B cell (primary cell): ENCODE data around the gene TMEM253. TPM values are rescaled to one million over a fixed set of nuclear protein-coding genes. Genes with fewer than 3 reads are reported as not detected.

Experiments
- ATAC-seq: fragments of 200-7000 bp; cut with Tn5 transposase; one replicate; pipeline ENCODE4 v1.10.0; 2021; ENCODE audit warnings: low read depth, mild to moderate bottlenecking, moderate number of reproducible peaks, moderate library complexity
- CTCF ChIA-PET: fragments of 350-600 bp; sonication (Branson Sonifier 250); formaldehyde crosslinking; loops from one replicate; lab custom pipeline; 2021; ENCODE audit warnings: antibody characterized with exemption, inconsistent platforms; lab: Charles Lee
- POLR2A ChIA-PET: fragments of 350-600 bp; sonication (Branson Sonifier 250); formaldehyde crosslinking; loops from one replicate; lab custom pipeline; 2021; ENCODE audit warnings: antibody characterized with exemption; lab: Charles Lee
- DNase-seq: peaks from one replicate; pipeline ENCODE4 v3.0.0; 2013
- H2AFZ ChIP-seq: 2 replicates; pipeline ENCODE4 v1.6.1; 2012; ENCODE audit warnings: mild to moderate bottlenecking, low read depth, low read length; ENCODE audit not compliant: insufficient read depth, poor library complexity, severe bottlenecking
- H3K27ac ChIP-seq, 2 donors: 1 replicate in 1 of 2; 2 replicates in 1 of 2; pipeline ENCODE4 v1.5.1; 2012 to 2013; ENCODE audit warnings: low read length in 2 of 2, mild to moderate bottlenecking in 2 of 2, moderate library complexity in 1 of 2
- H3K27me3 ChIP-seq, 4 experiments: fragments of 200-600 bp in 1 of 4; sonication (generic) in 1 of 4; replicated peaks in 1 of 4; 1 replicate in 2 of 4; 2 replicates in 2 of 4; pipeline versions ENCODE4 v1.6.1 to v1.7.0; 2013 to 2016; ENCODE audit warnings: low read length in 3 of 4, mild to moderate bottlenecking in 2 of 4, mixed read lengths in 1 of 4, moderate library complexity in 1 of 4; ENCODE audit not compliant: insufficient read depth in 4 of 4, control insufficient read depth in 3 of 4; ENCODE audit errors: control extremely low read depth in 1 of 4
- H3K36me3 ChIP-seq, 2 experiments: replicated peaks in 1 of 2; 1 replicate in 1 of 2; 2 replicates in 1 of 2; pipeline versions ENCODE4 v1.6.1 to v1.7.1; 2013; ENCODE audit warnings: low read length in 1 of 2; ENCODE audit not compliant: insufficient read depth in 2 of 2, control insufficient read depth in 1 of 2; ENCODE audit errors: control extremely low read depth in 1 of 2, extremely low read depth in 1 of 2
- H3K4me1 ChIP-seq, 2 donors: fragments of 200-600 bp in 1 of 2; sonication (generic) in 1 of 2; 1 replicate in 1 of 2; 2 replicates in 1 of 2; pipeline versions ENCODE4 v1.5.1 to v1.6.1; 2013 to 2017; ENCODE audit warnings: low read length in 2 of 2; ENCODE audit not compliant: control insufficient read depth in 2 of 2, insufficient read depth in 2 of 2
- H3K4me2 ChIP-seq: replicated peaks from 2 replicates; pipeline ENCODE3; 2012; ENCODE audit warnings: mild to moderate bottlenecking, low read depth, low read length; ENCODE audit not compliant: poor library complexity, severe bottlenecking
- H3K4me3 ChIP-seq, 5 experiments: fragments of 200-600 bp in 1 of 5; sonication (generic) in 1 of 5; 1 replicate in 3 of 5; 2 replicates in 2 of 5; pipeline versions ENCODE4 v1.5.1 to v1.7.0; 2011 to 2016; ENCODE audit warnings: low read length in 4 of 5, mild to moderate bottlenecking in 4 of 5, low read depth in 2 of 5, control low read depth in 1 of 5, moderate library complexity in 1 of 5; ENCODE audit not compliant: insufficient read depth in 1 of 5; ENCODE audit errors: control extremely low read depth in 1 of 5, extremely low read depth in 1 of 5
- H3K79me2 ChIP-seq: fragments of 200-600 bp; sonication (generic); one replicate; pipeline ENCODE4 v1.6.0; 2016; ENCODE audit warnings: low read length; ENCODE audit not compliant: control insufficient read depth, insufficient read depth
- H3K9ac ChIP-seq: fragments of 200-600 bp; sonication (generic); 2 replicates; pipeline ENCODE4 v1.6.1; 2017; ENCODE audit warnings: mild to moderate bottlenecking, low read length, moderate library complexity
- H3K9me3 ChIP-seq, 3 donors: one replicate each; pipeline versions ENCODE4 v1.6.1 to v1.7.1; 2013; ENCODE audit warnings: low read length in 2 of 3; ENCODE audit not compliant: control insufficient read depth in 2 of 3, insufficient read depth in 1 of 3; ENCODE audit errors: control extremely low read depth in 1 of 3
- H4K20me1 ChIP-seq: 2 replicates; pipeline ENCODE4 v1.6.0; 2012; ENCODE audit warnings: mild to moderate bottlenecking, low read length; ENCODE audit not compliant: insufficient read depth, control insufficient read depth, poor library complexity, severe bottlenecking
- H3K27ac Mint-ChIP-seq: one replicate; pipeline ENCODE4 v1.8.0; 2021; ENCODE audit warnings: mixed read lengths
- H3K27me3 Mint-ChIP-seq: one replicate; pipeline ENCODE4 v1.8.0; 2021; ENCODE audit warnings: mixed read lengths
- H3K4me1 Mint-ChIP-seq: one replicate; pipeline ENCODE4 v1.8.0; 2021; ENCODE audit warnings: mixed read lengths
- H3K4me3 Mint-ChIP-seq: one replicate; pipeline ENCODE4 v1.8.0; 2021; ENCODE audit warnings: mixed read lengths
- H3K9me3 Mint-ChIP-seq: one replicate; pipeline ENCODE4 v1.8.0; 2022; ENCODE audit warnings: mixed read lengths; ENCODE audit not compliant: insufficient read depth
- EZH2 ChIP-seq: IDR thresholded peaks from 2 replicates; pipeline ENCODE4 v1.6.1; 2012; ENCODE audit warnings: borderline replicate concordance, low read depth, mild to moderate bottlenecking, moderate library complexity, low read length; ENCODE audit not compliant: insufficient read depth, poor library complexity, severe bottlenecking
- WGBS: methylation state at CpG from one replicate; pipeline ENCODE4 v1.1.5; 2013; ENCODE audit warnings: missing lambda C conversion rate; ENCODE audit not compliant: insufficient coverage; 5-methylcytosine and 5-hydroxymethylcytosine counted together
- intact Hi-C: fragments of 100-400 bp; cut with micrococcal nuclease; formaldehyde crosslinking; loops from one replicate; pipeline ENCODE4 v1.10.0; 2022
- polyA plus RNA-seq: library from polyadenylated mRNA; depleted of rRNA; stranded (reverse); fragments of >200 nt; gene quantifications from 2 replicates; pipeline ENCODE4 v1.2.3, GENCODE V29; 2012
- total RNA-seq, 2 donors: library from RNA; stranded (reverse); fragments of 120-200 nt in 1 of 2; gene quantifications; 1 replicate in 1 of 2; 2 replicates in 1 of 2; pipeline versions ENCODE4 v1.2.3 to v1.2.4, GENCODE V29; 2013 to 2022
- TF ChIP-seq, protein P1 (sequence below): fragments of 200-600 bp; IDR thresholded peaks from one replicate; pipeline ENCODE4 v1.8.0; 2022; ENCODE audit warnings: antibody characterized with exemption, mild to moderate bottlenecking

TMEM253 gene
- total and polyA plus RNA-seq, 2 donors (not counting 1 experiment from before 2014, with no cell fraction given): not detected

- CTCF ChIA-PET: interaction anchor here (0.8 to 7.5 kb wide), 15 partner anchors 9 to 91 kb away, joined by 3 to 171 read pairs (median 7); partner anchors contain the start of genes ARHGEF40 and TMEM253
- ATAC-seq: no peak
These were observed 9.0 kb upstream of the TMEM253 start for GRCh38 chr14:21091821-21092272.

More at GRCh38 chr14:21091821-21092272, 9.0 kb upstream of the TMEM253 start:
- peaks cover 9 to 19% of the 10 kb centered on the region in 2 donors for H3K4me1 ChIP-seq
- no peaks in the 10 kb centered on the region for H3K79me2 ChIP-seq
- no peaks in the 10 kb centered on the region for H4K20me1 ChIP-seq
- H2AFZ ChIP-seq: no peak overlapping the region
- intact Hi-C loops: loop anchor here (1.0 kb wide), 3 partner anchors 12 to 78 kb away; no protein-coding TSS in a partner anchor
- no peak for TF ChIP-seq EZH2
- TF ChIP-seq, protein P1, sequence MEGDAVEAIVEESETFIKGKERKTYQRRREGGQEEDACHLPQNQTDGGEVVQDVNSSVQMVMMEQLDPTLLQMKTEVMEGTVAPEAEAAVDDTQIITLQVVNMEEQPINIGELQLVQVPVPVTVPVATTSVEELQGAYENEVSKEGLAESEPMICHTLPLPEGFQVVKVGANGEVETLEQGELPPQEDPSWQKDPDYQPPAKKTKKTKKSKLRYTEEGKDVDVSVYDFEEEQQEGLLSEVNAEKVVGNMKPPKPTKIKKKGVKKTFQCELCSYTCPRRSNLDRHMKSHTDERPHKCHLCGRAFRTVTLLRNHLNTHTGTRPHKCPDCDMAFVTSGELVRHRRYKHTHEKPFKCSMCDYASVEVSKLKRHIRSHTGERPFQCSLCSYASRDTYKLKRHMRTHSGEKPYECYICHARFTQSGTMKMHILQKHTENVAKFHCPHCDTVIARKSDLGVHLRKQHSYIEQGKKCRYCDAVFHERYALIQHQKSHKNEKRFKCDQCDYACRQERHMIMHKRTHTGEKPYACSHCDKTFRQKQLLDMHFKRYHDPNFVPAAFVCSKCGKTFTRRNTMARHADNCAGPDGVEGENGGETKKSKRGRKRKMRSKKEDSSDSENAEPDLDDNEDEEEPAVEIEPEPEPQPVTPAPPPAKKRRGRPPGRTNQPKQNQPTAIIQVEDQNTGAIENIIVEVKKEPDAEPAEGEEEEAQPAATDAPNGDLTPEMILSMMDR: no peak
- POLR2A ChIA-PET: interaction anchor here (1.0 to 2.0 kb wide), 3 partner anchors 11 to 21 kb away, joined by 4 to 8 read pairs (median 4); no protein-coding TSS in a partner anchor
- Mint-ChIP-seq H3K9me3 (no peaks in the 10 kb centered on the region), H3K27me3 (no peaks in the 10 kb centered on the region), H3K27ac (no peak overlapping the region), H3K4me3 (no peak overlapping the region), H3K4me1 (peaks cover 14% of the 10 kb centered on the region)
- no peaks in the 10 kb centered on the region for H3K36me3 ChIP-seq
- WGBS: 98% methylated on average over 42 of the region's 42 CpGs
- no peak overlapping the region for H3K4me3 ChIP-seq
- H3K27ac ChIP-seq: no peak overlapping the region
- no peak overlapping the region for H3K9ac ChIP-seq
- DNase-seq: no peak
- H3K27me3 ChIP-seq: peaks cover 0 to 4% (median 0%) of the 10 kb centered on the region in 4 experiments
- peak overlapping the region; percentile 21 for H3K4me2 ChIP-seq
- peaks cover 0 to 5% (median 0%) of the 10 kb centered on the region in 3 donors for H3K9me3 ChIP-seq
